T-helper 1 cell treated with Interleukin-12 subunit alpha and Interleukin-12 subunit beta and Interleukin-4 antibody, amounts not matched to agents 30 μg/mL and 1 μg/mL, for 36 hours (primary cell): ENCODE data around the gene NTSR2.

Experiments used
- H3K27ac Mint-ChIP-seq: one replicate; pipeline ENCODE4 v1.8.0; 2021; ENCODE audit warnings: mild to moderate bottlenecking, mixed read lengths
- H3K27me3 Mint-ChIP-seq: one replicate; pipeline ENCODE4 v1.8.0; 2021; ENCODE audit warnings: low read depth, mixed read lengths
- H3K36me3 Mint-ChIP-seq: one replicate; pipeline ENCODE4 v1.8.0; 2021; ENCODE audit warnings: low read depth, mixed read lengths
- H3K4me1 Mint-ChIP-seq: one replicate; pipeline ENCODE4 v1.8.0; 2021; ENCODE audit warnings: low read depth, mixed read lengths
- H3K4me3 Mint-ChIP-seq: one replicate; pipeline ENCODE4 v1.8.0; 2021; ENCODE audit warnings: mild to moderate bottlenecking, moderate library complexity, mixed read lengths
- H3K9me3 Mint-ChIP-seq: one replicate; pipeline ENCODE4 v1.8.0; 2021; ENCODE audit warnings: mixed read lengths

NTSR2 gene

DNA sequence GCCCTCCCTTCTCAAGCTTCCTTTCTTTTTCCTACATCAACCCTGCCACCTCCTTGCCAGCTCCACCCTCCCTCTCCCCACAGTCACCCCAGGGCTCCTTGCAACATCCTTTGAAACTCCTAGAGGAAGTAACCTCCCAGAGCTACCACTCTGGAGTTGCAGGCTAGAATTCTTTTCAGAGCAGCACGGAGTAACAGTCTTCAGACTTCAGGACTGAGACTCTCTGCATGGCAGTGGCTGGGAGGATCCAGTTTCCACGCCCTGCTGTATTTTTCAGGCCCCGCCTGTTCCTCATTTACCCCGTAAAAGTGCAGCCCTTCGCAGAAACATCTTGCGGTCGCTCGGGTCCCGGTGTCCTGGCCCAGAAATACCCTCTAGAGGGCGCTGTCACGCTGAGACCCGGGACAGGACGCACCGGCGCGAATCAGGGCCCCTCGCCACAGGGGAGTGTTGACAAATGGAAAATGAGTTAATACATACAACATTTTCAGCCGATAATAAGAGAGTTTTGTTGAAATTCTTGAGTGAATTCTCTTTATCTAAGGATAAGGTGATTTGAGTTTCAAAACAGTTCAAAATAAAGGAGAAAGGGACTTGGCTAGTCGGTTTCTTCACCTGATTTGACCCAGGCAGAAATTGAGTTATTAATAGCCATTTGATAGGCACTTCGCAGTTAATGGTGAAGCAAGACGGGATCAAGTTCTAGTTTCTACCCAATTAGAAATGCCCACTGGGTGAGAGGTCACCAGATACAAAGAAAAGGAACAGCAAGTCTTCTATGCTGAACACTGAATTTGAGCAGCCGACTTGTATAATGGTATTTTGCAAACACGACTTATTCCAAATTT is 18.5 kb upstream of the NTSR2 start:
- H3K9me3 Mint-ChIP-seq: no peaks in the 10 kb centered on the region
- H3K27ac Mint-ChIP-seq: peak overlapping the region; percentile 0
- H3K4me1 Mint-ChIP-seq: peaks cover 16% of the 10 kb centered on the region
- no peaks in the 10 kb centered on the region for H3K36me3 Mint-ChIP-seq
- H3K27me3 Mint-ChIP-seq: peaks cover 35% of the 10 kb centered on the region
- H3K4me3 Mint-ChIP-seq: peak overlapping the region; percentile 57

DNA sequence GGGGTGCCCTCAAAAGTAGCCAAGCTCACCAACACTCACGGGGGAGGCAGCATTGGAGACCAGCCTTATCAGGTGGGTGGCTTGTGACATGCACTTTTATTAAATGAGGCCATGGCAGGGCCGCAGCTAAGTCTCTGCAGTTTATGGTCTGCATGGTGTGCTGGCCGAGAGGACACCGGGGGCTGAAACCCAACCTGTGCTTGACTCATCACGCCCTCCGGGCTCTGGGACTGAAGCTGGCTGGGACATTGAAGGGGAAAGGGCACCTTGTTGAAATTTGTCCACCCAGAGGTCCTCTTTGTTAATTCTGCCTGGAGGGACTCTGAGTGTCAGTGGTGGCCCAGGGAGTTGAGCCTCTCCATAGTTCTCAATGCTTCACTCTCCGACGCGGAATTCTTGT is 17.7 kb upstream of the NTSR2 start:
- Mint-ChIP-seq H3K27ac (no peak overlapping the region), H3K36me3 (no peaks in the 10 kb centered on the region), H3K9me3 (no peaks in the 10 kb centered on the region), H3K27me3 (peaks cover 40% of the 10 kb centered on the region), H3K4me3 (no peak overlapping the region), H3K4me1 (peaks cover 13% of the 10 kb centered on the region)

GRCh38 chr2:11685906-11686470 is 16.0 kb upstream of the NTSR2 start:
- Mint-ChIP-seq H3K4me1 (peaks cover 19% of the 10 kb centered on the region), H3K27ac (no peak overlapping the region), H3K4me3 (no peak overlapping the region)

GRCh38 chr2:11684894-11685460 is 15.0 kb upstream of the NTSR2 start:
- Mint-ChIP-seq H3K27me3 (peaks cover 40% of the 10 kb centered on the region), H3K4me3 (no peak overlapping the region), H3K27ac (no peak overlapping the region), H3K36me3 (no peaks in the 10 kb centered on the region), H3K9me3 (no peaks in the 10 kb centered on the region), H3K4me1 (peaks cover 19% of the 10 kb centered on the region)

More at GRCh38 chr2:11685906-11686470, 16.0 kb upstream of the NTSR2 start:
- no peaks in the 10 kb centered on the region for H3K9me3 Mint-ChIP-seq
- H3K27me3 Mint-ChIP-seq: peaks cover 40% of the 10 kb centered on the region
- H3K36me3 Mint-ChIP-seq: no peaks in the 10 kb centered on the region

DNA sequence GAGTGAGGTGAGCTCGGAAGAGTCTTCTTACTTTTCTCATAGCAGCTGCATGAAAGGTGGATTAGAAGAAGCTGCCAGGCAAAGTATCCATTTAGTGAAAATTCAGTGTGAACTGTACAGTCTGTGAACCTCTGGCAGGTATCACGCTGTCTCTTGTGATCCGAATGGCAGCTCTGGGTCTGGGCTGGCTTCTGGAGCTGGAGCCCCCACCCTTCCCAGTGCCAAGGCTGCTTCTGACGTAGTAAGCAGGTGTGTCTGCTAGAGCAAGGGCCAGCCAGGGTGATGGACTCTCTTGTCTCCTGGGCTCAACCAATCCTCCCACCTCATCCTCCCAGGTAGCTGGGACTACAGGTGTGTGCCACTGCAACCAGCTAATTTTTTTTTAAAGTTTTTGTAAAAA is 14.0 kb upstream of the NTSR2 start:
- peaks cover 45% of the 10 kb centered on the region for H3K27me3 Mint-ChIP-seq
- peaks cover 18% of the 10 kb centered on the region for H3K4me1 Mint-ChIP-seq
- no peaks in the 10 kb centered on the region for H3K36me3 Mint-ChIP-seq
- H3K4me3 Mint-ChIP-seq: no peak overlapping the region
- H3K27ac Mint-ChIP-seq: no peak overlapping the region
- no peaks in the 10 kb centered on the region for H3K9me3 Mint-ChIP-seq

DNA sequence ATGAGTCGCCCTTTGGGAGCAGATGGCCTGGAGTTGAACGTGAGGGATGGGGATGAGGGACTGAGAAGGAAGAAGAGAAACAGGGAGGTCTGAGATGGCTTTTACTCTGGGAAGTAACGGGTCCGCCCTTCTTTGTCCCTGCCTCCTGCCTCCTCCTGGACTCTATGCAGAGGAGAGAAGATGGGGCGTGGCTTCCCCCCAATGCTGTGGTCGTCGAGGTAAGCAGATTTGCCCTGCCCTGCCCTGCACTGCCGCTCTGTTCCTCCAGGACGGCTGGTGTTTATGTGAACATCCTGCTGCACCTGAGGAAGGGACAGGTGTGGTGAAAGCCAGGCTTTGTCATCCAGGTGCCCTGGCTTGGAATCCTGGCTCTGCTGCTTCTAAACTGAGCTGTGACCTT is 13.5 kb upstream of the NTSR2 start:
- no peaks in the 10 kb centered on the region for H3K9me3 Mint-ChIP-seq
- no peak overlapping the region for H3K27ac Mint-ChIP-seq
- H3K4me1 Mint-ChIP-seq: peaks cover 14% of the 10 kb centered on the region
- H3K4me3 Mint-ChIP-seq: no peak overlapping the region
- H3K36me3 Mint-ChIP-seq: no peaks in the 10 kb centered on the region
- peaks cover 46% of the 10 kb centered on the region for H3K27me3 Mint-ChIP-seq

DNA sequence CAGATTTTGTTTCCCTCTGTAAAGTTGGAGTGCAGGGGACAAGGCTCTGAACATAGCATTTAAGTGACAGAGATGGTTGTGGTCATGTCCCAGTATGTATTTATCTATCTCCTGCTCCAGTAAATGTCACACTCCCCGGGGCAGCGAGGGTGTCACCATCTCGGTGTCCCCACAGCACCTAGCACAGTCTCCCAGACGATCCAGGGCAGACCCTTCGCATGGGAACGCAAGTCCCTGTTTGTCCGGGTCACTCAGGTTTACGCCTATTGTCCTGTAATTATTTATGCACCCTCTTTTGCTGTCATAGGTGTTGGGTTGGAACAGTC is 12.6 kb upstream of the NTSR2 start:
- Mint-ChIP-seq H3K27ac (no peak overlapping the region), H3K4me1 (peaks cover 7% of the 10 kb centered on the region), H3K9me3 (no peaks in the 10 kb centered on the region), H3K36me3 (no peaks in the 10 kb centered on the region), H3K4me3 (no peak overlapping the region), H3K27me3 (peaks cover 51% of the 10 kb centered on the region)

DNA sequence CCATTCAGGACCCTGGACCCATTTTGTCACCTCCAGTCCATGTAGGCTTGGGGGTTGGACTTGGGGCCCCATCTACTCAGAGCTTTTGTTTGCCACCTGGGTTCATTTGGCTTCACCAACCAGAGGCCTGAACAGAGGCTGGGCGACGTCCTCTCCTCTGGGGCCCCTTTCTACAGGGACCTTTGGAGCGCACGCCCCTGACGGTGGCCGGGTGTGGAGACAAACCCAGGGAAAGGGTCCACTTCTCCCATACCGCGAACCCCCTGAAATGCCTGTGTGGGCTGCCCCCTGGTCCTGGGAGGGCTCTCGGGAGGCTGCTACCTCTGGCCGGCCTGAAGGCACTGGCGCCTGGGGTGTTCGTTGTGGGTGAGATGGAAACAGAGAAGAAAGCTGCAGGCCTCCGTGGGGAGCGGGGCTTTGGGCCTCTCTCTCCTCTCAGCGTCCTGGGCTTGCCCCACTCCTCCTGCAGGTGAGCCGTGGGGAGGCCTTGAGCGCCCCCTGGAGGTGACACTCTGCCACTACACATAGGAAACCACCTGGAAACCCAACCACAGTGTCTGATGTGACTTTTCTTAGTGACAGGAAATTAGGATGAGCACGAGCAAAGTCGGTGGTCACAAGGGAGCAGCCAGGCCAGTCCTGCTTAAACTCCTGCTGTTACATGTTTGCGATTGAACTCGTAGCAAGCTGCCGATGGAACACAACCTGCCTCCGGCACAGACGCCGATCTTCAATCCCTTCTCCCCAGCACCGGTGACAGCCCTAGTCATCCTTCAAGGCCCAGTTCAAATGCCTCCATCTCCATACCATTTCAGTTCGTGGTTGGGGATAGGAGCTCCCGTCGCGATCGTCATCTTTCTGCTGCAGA is 12.0 kb upstream of the NTSR2 start:
- Mint-ChIP-seq H3K27ac (no peak overlapping the region), H3K36me3 (no peaks in the 10 kb centered on the region), H3K9me3 (no peaks in the 10 kb centered on the region), H3K4me1 (peaks cover 6% of the 10 kb centered on the region), H3K4me3 (no peak overlapping the region), H3K27me3 (peaks cover 48% of the 10 kb centered on the region)

- H3K4me1 Mint-ChIP-seq: peaks cover 6% of the 10 kb centered on the region
- no peak overlapping the region for H3K4me3 Mint-ChIP-seq
- no peaks in the 10 kb centered on the region for H3K36me3 Mint-ChIP-seq
- H3K27ac Mint-ChIP-seq: no peak overlapping the region
- no peaks in the 10 kb centered on the region for H3K9me3 Mint-ChIP-seq
- H3K27me3 Mint-ChIP-seq: peaks cover 49% of the 10 kb centered on the region
Measured at GRCh38 chr2:11680901-11681721, 11.1 kb upstream of the NTSR2 start.

DNA sequence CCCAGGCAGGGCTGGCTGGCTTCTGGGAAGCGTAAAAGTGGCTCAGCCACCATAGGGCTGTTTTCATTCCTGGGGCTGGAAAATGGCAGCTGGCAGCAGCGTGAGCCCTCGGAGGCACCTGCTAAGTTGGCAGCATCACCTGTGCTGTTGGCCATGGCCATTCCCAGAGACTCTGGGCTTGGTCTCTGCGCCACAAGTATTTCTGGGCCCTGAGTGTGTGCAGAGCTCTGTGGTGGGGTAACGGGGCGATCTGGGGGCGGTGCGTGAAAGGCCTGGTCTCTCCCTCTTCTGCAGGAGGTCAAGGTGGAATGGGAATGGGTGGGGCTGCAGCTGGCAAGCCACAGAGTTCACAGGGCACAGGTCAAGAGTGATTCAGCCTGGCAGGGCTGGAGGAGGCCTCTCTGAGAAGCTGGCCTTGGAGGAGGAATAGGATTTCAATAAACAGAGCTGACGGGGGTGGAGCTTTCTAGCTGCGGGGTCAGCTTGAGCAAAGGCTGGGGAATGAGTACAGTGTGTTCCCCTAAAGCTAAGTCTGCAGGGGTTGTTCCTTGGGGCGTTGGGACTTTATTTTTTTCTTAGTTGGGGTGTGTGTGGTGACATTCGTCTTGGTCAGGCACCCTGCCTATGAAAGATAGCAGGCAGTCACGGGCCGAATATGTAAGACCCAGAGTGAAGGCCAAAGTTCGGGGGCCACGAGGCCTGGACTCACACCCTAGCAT is 10.3 kb upstream of the NTSR2 start:
- no peak overlapping the region for H3K4me3 Mint-ChIP-seq
- no peaks in the 10 kb centered on the region for H3K9me3 Mint-ChIP-seq
- H3K4me1 Mint-ChIP-seq: peaks cover 6% of the 10 kb centered on the region
- no peaks in the 10 kb centered on the region for H3K36me3 Mint-ChIP-seq
- H3K27ac Mint-ChIP-seq: no peak overlapping the region
- H3K27me3 Mint-ChIP-seq: peaks cover 50% of the 10 kb centered on the region

DNA sequence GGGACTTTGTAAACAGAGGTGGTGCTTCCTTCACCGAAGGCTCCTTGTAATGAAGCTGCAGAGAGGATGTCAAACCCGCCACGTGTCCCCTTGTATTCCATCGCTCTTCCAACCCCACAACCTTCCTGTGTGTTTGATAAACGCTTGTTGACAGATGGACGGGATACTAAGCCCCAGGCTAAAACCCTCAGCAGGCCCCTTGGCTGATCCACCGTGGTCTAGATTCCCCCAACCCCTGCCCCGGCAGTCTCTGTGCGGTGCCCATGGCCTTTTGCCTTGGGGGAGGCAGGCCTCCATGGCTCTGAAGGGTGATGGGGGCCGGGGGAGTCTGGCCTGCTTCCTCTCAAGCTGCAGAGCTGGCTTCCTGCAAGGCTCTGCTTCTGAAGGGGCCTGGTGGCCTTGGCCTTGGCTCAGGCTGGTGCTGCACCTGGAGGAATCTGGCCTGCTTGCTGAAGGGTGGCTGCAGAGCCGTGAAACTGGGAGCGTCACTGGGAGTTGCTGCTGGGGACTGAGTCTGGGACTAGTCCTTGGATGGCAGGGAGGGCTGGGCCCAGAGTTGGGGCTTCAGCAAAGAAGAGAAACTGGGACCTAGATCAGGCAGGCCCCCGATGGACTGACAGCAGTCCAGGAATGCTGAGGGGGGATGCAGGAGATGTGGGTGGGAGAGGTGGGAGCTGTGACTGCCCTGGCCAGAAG is 9.6 kb upstream of the NTSR2 start:
- Mint-ChIP-seq H3K9me3 (no peaks in the 10 kb centered on the region), H3K4me1 (peaks cover 6% of the 10 kb centered on the region), H3K4me3 (no peak overlapping the region), H3K27me3 (peaks cover 47% of the 10 kb centered on the region), H3K36me3 (no peaks in the 10 kb centered on the region), H3K27ac (no peak overlapping the region)

GRCh38 chr2:11679016-11679415 is 9.0 kb upstream of the NTSR2 start:
- no peak overlapping the region for H3K4me3 Mint-ChIP-seq

More at GRCh38 chr2:11679016-11679415, 9.0 kb upstream of the NTSR2 start:
- H3K36me3 Mint-ChIP-seq: no peaks in the 10 kb centered on the region
- H3K4me1 Mint-ChIP-seq: peaks cover 6% of the 10 kb centered on the region
- peaks cover 42% of the 10 kb centered on the region for H3K27me3 Mint-ChIP-seq
- H3K27ac Mint-ChIP-seq: no peak overlapping the region
- no peaks in the 10 kb centered on the region for H3K9me3 Mint-ChIP-seq
